ENCODE measurements around the gene MYT1.
"Not testable (repeated sequence)": the region's sequence is repeated elsewhere in the genome, so short reads cannot be mapped to it uniquely, and the experiment has no call there.

DNA sequence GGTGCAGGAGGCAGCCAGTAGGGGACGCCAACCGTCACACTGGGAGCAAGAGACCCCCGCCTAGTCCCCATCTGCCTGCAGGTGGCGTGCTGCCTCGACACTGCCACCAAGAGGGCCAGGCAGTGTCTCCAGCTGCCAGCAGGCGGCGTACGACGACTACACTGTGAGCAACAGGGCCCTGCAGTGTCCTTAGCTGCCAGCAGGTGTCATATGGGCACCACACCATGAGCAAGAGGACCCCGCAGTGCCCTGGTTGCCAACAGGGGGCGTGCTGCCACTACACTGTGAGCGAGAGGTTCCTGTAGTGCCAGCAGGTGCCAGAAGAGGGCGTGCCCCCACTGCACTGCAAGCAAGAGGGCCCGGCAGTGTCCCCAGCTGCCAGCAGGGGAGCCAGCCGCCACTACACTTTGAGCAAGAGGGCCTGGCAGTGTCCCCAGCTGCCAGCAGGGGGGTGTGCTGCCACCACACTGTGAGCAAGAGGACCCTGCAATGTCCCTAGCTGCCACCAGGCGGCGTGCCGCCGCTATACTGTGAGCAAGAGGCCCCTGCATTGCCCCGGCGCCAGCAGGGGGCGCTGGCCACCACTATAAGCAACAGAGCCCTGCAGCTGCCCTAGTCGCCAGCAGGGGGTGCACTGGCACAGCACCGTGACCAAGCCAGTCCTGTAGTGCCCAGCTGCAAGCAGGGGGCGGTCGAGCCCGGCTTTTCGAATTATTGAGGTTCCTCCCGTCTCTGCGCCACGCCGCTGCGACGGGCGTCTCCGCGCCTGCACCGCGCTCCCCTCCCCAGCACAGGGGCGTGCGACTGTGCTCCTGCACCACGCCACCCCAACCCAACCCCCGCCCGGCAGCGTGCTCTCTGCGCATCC is 121.6 kb downstream of the MYT1 start:
- TF ChIP-seq, protein P1, sequence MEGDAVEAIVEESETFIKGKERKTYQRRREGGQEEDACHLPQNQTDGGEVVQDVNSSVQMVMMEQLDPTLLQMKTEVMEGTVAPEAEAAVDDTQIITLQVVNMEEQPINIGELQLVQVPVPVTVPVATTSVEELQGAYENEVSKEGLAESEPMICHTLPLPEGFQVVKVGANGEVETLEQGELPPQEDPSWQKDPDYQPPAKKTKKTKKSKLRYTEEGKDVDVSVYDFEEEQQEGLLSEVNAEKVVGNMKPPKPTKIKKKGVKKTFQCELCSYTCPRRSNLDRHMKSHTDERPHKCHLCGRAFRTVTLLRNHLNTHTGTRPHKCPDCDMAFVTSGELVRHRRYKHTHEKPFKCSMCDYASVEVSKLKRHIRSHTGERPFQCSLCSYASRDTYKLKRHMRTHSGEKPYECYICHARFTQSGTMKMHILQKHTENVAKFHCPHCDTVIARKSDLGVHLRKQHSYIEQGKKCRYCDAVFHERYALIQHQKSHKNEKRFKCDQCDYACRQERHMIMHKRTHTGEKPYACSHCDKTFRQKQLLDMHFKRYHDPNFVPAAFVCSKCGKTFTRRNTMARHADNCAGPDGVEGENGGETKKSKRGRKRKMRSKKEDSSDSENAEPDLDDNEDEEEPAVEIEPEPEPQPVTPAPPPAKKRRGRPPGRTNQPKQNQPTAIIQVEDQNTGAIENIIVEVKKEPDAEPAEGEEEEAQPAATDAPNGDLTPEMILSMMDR (IDR thresholded peaks at IDR 0.05) = peak in 1 of 3 experiments; percentile 24
- not testable (repeated sequence) for TF ChIP-seq POLR2AphosphoS5 (IDR thresholded peaks at IDR 0.05; ENCODE audit: insufficient read depth in 1 of 2, low read depth in 1 of 2)
